ENCODE measurements around the gene IDE.

The IDE gene

GRCh38 chr10:92553959-92554358, 19.9 kb downstream of the IDE start:
- TF ChIP-seq EZH2 (IDR thresholded peaks at IDR 0.05; ENCODE audit: borderline replicate concordance, low read depth, low read length, severe bottlenecking) (no peak), CTCF (IDR thresholded peaks at IDR 0.05; ENCODE audit: borderline replicate concordance, extremely low read depth, low read length, poor library complexity, severe bottlenecking) (no peak)

GRCh38 chr10:92552310-92552709, 21.6 kb downstream of the IDE start:
- no peak for ATAC-seq (ENCODE audit: insufficient read depth, low read depth)
- Histone ChIP-seq H3K27me3 (ENCODE audit: insufficient read depth, low read length, poor library complexity) (no peaks in the 10 kb centered on the region), H2AFZ (ENCODE audit: low read depth, low read length) (no peak overlapping the region), H3K4me3 (ENCODE audit: low read depth in 1 of 2, low read length in 2 of 2) (no peak overlapping the region), H3K4me1 (ENCODE audit: insufficient read depth, low read length) (no peaks in the 10 kb centered on the region), H3K9ac (ENCODE audit: low read depth, low read length) (no peak overlapping the region), H3K79me2 (ENCODE audit: insufficient read depth, low read length) (peaks cover 40% of the 10 kb centered on the region), H3K9me3 (ENCODE audit: insufficient read depth, low read length, severe bottlenecking) (peaks cover 7% of the 10 kb centered on the region), H3K27ac (ENCODE audit: low read length) (no peak overlapping the region), H4K20me1 (ENCODE audit: insufficient read depth, low read length) (no peaks in the 10 kb centered on the region), H3K4me2 (ENCODE audit: insufficient read depth, low read length) (no peak overlapping the region), H3K36me3 (ENCODE audit: insufficient read depth, low read length) (peaks cover 50% of the 10 kb centered on the region)
- TF ChIP-seq CTCF (IDR thresholded peaks at IDR 0.05; ENCODE audit: borderline replicate concordance, extremely low read depth, low read length, poor library complexity, severe bottlenecking) (peak; percentile 29), EZH2 (IDR thresholded peaks at IDR 0.05; ENCODE audit: borderline replicate concordance, low read depth, low read length, severe bottlenecking) (no peak)
- DNase-seq = no peak

More at GRCh38 chr10:92553959-92554358, 19.9 kb downstream of the IDE start:
- Histone ChIP-seq H3K9me3 (ENCODE audit: insufficient read depth, low read length, severe bottlenecking) (peaks cover 7% of the 10 kb centered on the region), H3K4me2 (ENCODE audit: insufficient read depth, low read length) (no peak overlapping the region), H3K79me2 (ENCODE audit: insufficient read depth, low read length) (peaks cover 29% of the 10 kb centered on the region), H3K4me3 (ENCODE audit: low read depth in 1 of 2, low read length in 2 of 2) (no peak overlapping the region), H3K9ac (ENCODE audit: low read depth, low read length) (no peak overlapping the region), H3K4me1 (ENCODE audit: insufficient read depth, low read length) (no peaks in the 10 kb centered on the region), H3K27me3 (ENCODE audit: insufficient read depth, low read length, poor library complexity) (no peaks in the 10 kb centered on the region), H2AFZ (ENCODE audit: low read depth, low read length) (no peak overlapping the region), H3K27ac (ENCODE audit: low read length) (no peak overlapping the region), H4K20me1 (ENCODE audit: insufficient read depth, low read length) (no peaks in the 10 kb centered on the region), H3K36me3 (ENCODE audit: insufficient read depth, low read length) (peaks cover 45% of the 10 kb centered on the region)
- DNase-seq (no peak), ATAC-seq (ENCODE audit: insufficient read depth, low read depth) (no peak)

- Histone ChIP-seq H3K27ac (ENCODE audit: low read length) (no peak overlapping the region), H3K79me2 (ENCODE audit: insufficient read depth, low read length) (peaks cover 45% of the 10 kb centered on the region), H3K9me3 (ENCODE audit: insufficient read depth, low read length, severe bottlenecking) (peaks cover 7% of the 10 kb centered on the region), H2AFZ (ENCODE audit: low read depth, low read length) (no peak overlapping the region), H4K20me1 (ENCODE audit: insufficient read depth, low read length) (peaks cover 3% of the 10 kb centered on the region; the same call in 1 of the 2 replicates), H3K4me3 (ENCODE audit: low read depth in 1 of 2, low read length in 2 of 2) (no peak overlapping the region), H3K27me3 (ENCODE audit: insufficient read depth, low read length, poor library complexity) (no peaks in the 10 kb centered on the region), H3K4me2 (ENCODE audit: insufficient read depth, low read length) (no peak overlapping the region), H3K9ac (ENCODE audit: low read depth, low read length) (no peak overlapping the region), H3K4me1 (ENCODE audit: insufficient read depth, low read length) (no peaks in the 10 kb centered on the region), H3K36me3 (ENCODE audit: insufficient read depth, low read length) (peaks cover 43% of the 10 kb centered on the region)
- TF ChIP-seq CTCF (IDR thresholded peaks at IDR 0.05; ENCODE audit: borderline replicate concordance, extremely low read depth, low read length, poor library complexity, severe bottlenecking) = no peak
- TF ChIP-seq EZH2 (IDR thresholded peaks at IDR 0.05; ENCODE audit: borderline replicate concordance, low read depth, low read length, severe bottlenecking) = no peak
- DNase-seq = no peak
- ATAC-seq (ENCODE audit: insufficient read depth, low read depth) = no peak
Measured at GRCh38 chr10:92550924-92551323, 23.0 kb downstream of the IDE start.

GRCh38 chr10:92547676-92548075, 26.2 kb downstream of the IDE start:
- H3K9ac ChIP-seq (ENCODE audit: low read depth, low read length) = no peak overlapping the region
- DNase-seq = no peak
- no peak overlapping the region for H3K27ac ChIP-seq (ENCODE audit: low read length)
- peaks cover 59% of the 10 kb centered on the region for H3K79me2 ChIP-seq (ENCODE audit: insufficient read depth, low read length)
- H2AFZ ChIP-seq (ENCODE audit: low read depth, low read length) = no peak overlapping the region
- peaks cover 16% of the 10 kb centered on the region; the same call in 1 of the 2 replicates for H4K20me1 ChIP-seq (ENCODE audit: insufficient read depth, low read length)
- no peaks in the 10 kb centered on the region for H3K9me3 ChIP-seq (ENCODE audit: insufficient read depth, low read length, severe bottlenecking)
- no peak for TF ChIP-seq CTCF (IDR thresholded peaks at IDR 0.05; ENCODE audit: borderline replicate concordance, extremely low read depth, low read length, poor library complexity, severe bottlenecking)
- no peak for TF ChIP-seq EZH2 (IDR thresholded peaks at IDR 0.05; ENCODE audit: borderline replicate concordance, low read depth, low read length, severe bottlenecking)
- no peak for ATAC-seq (ENCODE audit: insufficient read depth, low read depth)
- H3K27me3 ChIP-seq (ENCODE audit: insufficient read depth, low read length, poor library complexity) = no peaks in the 10 kb centered on the region
- no peak overlapping the region for H3K4me3 ChIP-seq (ENCODE audit: low read depth in 1 of 2, low read length in 2 of 2)
- peaks cover 13% of the 10 kb centered on the region for H3K4me1 ChIP-seq (ENCODE audit: insufficient read depth, low read length)
- H3K36me3 ChIP-seq (ENCODE audit: insufficient read depth, low read length) = peaks cover 25% of the 10 kb centered on the region
- no peak overlapping the region for H3K4me2 ChIP-seq (ENCODE audit: insufficient read depth, low read length)

All from DND-41 (cell line).